HG03095 (cell line): ENCODE measurements around the gene PHKA1.
"Not testable (repeated sequence)": the region's sequence is repeated elsewhere in the genome, so short reads cannot be mapped to it uniquely, and the experiment has no call there.

Experiments
- ATAC-seq: cut with Tn5 transposase; IDR thresholded peaks from one replicate; pipeline ENCODE4 v1.9.1; 2021; ENCODE audit warnings: moderate library complexity; ENCODE audit not compliant: unreplicated experiment

Gene PHKA1

DNA sequence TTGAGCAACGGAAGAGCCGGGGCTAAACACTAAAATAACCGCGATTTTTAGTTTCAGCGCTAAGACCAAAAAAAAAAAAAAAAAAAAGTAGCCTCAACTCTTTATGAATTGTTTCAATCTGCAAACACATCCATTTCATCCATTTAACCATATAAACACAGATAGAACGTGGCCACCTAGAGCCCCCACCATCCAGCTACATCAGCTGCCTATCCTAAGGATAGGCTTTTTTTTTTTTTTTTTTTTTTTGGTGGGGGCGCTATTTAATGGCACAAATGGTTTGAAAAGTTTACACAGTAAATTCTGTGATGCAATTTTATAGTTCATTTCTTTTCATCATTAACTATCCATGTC is 141.0 kb downstream of the PHKA1 start:
- ATAC-seq: peak; percentile 21

- ATAC-seq: peak; percentile 94
Measured at GRCh38 chrX:72572248-72573157, 141.6 kb downstream of the PHKA1 start, which contains the start of gene HDAC8. TSS of gene HDAC8 (minus strand) at chrX:72572843. CDS start at chrX:72572761, 82 bp downstream.

GRCh38 chrX:72569786-72570185 is 144.3 kb downstream of the PHKA1 start:
- no peak for ATAC-seq

GRCh38 chrX:72568406-72569092 is 145.6 kb downstream of the PHKA1 start:
- ATAC-seq: no peak

GRCh38 chrX:72566448-72566847 is 147.7 kb downstream of the PHKA1 start:
- ATAC-seq: no peak

DNA sequence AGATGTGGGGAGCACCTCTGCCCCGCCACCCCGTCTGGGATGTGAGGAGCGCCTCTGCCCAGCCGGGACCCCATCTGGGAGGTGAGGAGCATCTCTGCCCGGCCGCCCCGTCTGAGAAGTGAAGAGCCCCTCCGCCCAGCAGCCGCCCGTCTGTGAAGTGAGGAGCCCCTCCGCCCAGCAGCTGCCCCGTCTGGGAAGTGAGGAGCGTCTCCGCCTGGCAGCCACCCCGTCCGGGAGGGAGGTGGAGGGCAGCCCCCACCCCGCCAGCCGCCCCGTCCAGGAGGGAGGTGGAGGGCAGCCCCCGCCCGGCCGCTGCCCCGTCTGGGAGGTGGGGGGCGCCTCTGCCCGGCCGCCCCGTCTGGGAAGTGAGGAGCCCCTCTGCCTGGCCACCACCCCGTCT is 154.5 kb downstream of the PHKA1 start:
- ATAC-seq: not testable (repeated sequence)

DNA sequence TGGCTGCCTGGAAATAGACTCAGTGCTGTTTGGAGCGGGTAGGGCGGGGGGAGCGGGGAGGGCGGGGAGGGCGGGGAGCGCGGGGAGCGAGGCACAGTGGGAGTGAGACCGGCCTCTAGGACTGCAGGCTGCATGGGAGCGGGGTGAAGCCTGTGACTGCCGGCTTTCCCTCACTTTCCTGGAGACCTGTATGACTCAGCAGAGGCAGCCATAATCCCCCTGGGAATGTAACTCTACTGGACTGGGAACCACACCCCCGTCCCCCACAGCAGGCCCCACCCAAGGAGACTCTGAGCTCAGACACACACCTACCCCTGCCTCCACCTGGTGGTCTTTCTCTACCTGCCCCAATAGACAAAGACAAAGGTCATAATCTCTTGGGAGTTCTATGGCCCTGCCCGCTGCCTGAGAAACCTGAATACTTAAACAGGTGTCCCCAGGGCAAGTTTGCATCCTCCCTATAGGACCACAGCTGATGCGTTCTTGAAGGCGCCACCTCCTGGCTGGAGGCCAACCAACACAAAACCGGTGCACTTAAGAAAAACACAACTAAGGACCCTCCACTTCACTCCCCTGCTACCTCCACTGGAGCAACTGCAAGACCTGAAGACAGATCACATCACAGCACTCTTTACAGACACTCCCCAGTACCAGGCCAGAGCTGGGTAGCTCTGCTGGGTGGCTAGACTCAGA is 159.5 kb downstream of the PHKA1 start:
- ATAC-seq: no peak

DNA sequence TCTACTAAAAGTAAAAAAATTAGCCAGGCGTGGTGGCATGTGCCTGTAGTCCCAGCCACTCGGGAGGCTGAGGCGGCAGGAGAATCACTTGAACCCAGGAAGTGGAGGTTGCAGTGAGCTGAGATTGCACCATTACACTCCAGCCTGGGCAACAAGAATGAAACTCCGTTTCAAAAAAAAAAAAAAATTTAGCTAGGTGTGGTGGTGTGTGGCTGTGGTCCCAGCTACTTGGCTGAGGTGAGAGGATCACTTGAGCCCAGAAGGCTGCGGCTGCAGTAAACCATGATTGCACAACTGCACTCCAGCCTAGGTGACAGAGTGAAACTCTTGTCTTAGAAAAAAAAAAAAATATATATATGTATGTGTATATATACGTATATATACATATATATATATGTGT is 161.7 kb downstream of the PHKA1 start:
- not testable (repeated sequence) for ATAC-seq

GRCh38 chrX:72545990-72546389 is 168.1 kb downstream of the PHKA1 start:
- no peak for ATAC-seq

- no peak for ATAC-seq
Measured at GRCh38 chrX:72540318-72540717, 173.8 kb downstream of the PHKA1 start.

GRCh38 chrX:72539822-72540221 is 174.3 kb downstream of the PHKA1 start:
- no peak for ATAC-seq

GRCh38 chrX:72536542-72536941 is 177.6 kb downstream of the PHKA1 start:
- ATAC-seq: no peak

DNA sequence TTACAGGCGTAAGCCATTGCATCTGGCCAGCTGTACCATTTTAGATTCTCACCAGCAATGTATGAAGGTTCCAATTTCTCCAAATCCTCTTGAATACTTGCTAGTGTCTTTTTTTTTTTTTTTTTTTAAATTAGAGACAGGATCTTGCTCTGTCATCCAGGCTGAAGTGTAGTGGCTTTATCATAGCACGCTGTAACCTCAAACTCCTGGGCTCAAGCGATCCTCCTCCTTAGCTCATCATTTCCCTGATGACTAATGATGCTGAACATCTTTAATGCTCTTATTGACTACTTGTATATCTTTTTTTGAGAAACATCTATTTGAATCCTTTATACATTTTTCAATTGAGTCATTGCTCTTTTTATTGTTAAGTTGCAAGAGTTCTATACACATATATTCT is 181.7 kb downstream of the PHKA1 start:
- ATAC-seq: no peak
